ENCODE results near the gene TRPM3. TPM values are rescaled to one million over a fixed set of nuclear protein-coding genes. Genes with fewer than 3 reads are reported as not detected.

The TRPM3 gene
- total RNA-seq, 1 experiment from 2014 or later = not detected

DNA sequence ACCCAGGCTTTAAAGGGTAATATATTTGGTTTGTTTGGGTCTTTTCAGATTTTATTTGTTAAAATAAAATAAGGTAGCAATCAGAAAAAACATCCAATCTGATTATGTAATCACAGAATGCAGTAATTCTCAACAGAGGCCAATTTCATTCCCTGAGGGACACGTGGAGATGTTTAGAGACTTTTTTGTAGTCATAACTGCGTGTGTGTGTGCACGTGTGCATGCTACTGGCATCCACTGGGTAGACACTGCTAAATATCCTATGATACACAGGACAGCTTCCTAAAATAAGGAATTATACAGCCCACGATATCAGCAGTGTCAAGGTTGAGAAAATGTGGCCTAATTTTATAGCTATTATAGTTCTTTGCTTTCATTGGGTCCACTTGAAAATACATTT is 526.2 kb downstream of the TRPM3 start:
- no peak overlapping the region for H3K4me3 ChIP-seq (ENCODE audit: low read depth, low read length)
- TF ChIP-seq, protein P1, sequence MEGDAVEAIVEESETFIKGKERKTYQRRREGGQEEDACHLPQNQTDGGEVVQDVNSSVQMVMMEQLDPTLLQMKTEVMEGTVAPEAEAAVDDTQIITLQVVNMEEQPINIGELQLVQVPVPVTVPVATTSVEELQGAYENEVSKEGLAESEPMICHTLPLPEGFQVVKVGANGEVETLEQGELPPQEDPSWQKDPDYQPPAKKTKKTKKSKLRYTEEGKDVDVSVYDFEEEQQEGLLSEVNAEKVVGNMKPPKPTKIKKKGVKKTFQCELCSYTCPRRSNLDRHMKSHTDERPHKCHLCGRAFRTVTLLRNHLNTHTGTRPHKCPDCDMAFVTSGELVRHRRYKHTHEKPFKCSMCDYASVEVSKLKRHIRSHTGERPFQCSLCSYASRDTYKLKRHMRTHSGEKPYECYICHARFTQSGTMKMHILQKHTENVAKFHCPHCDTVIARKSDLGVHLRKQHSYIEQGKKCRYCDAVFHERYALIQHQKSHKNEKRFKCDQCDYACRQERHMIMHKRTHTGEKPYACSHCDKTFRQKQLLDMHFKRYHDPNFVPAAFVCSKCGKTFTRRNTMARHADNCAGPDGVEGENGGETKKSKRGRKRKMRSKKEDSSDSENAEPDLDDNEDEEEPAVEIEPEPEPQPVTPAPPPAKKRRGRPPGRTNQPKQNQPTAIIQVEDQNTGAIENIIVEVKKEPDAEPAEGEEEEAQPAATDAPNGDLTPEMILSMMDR (IDR thresholded peaks at IDR 0.05; ENCODE audit: insufficient read depth in 1 of 2, low read depth in 1 of 2, low read length in 1 of 2, severe bottlenecking in 1 of 2, unreplicated experiment in 1 of 2) = no peak
- H3K27ac Mint-ChIP-seq (ENCODE audit: unreplicated experiment) = no peak overlapping the region
- no peak overlapping the region for H3K4me3 Mint-ChIP-seq (ENCODE audit: unreplicated experiment)
- no peaks in the 10 kb centered on the region for H3K4me1 Mint-ChIP-seq (ENCODE audit: low read depth, unreplicated experiment)
- H3K36me3 ChIP-seq (ENCODE audit: control insufficient read depth, insufficient read depth, low read length) = no peaks in the 10 kb centered on the region
- POLR2A ChIA-PET = no interaction called here
- no TSS peak for BruUV-seq (replicated peaks)
- H3K27me3 Mint-ChIP-seq (ENCODE audit: insufficient read depth, unreplicated experiment) = peaks cover 3% of the 10 kb centered on the region
- H3K4me1 ChIP-seq = no peaks in the 10 kb centered on the region
- no peaks in the 10 kb centered on the region for H3K27me3 ChIP-seq (replicated peaks; ENCODE audit: control insufficient read depth, insufficient read depth, low read length)
- no peak for DNase-seq
- H3K9me3 Mint-ChIP-seq (ENCODE audit: unreplicated experiment) = no peaks in the 10 kb centered on the region
- H3K36me3 Mint-ChIP-seq (ENCODE audit: insufficient read depth, unreplicated experiment) = no peaks in the 10 kb centered on the region
- intact Hi-C loops (cut with micrococcal nuclease; ENCODE audit: unreplicated experiment) = no loop called here
- CTCF ChIA-PET = no interaction called here
- no peaks in the 10 kb centered on the region for H3K9me3 ChIP-seq

DNA sequence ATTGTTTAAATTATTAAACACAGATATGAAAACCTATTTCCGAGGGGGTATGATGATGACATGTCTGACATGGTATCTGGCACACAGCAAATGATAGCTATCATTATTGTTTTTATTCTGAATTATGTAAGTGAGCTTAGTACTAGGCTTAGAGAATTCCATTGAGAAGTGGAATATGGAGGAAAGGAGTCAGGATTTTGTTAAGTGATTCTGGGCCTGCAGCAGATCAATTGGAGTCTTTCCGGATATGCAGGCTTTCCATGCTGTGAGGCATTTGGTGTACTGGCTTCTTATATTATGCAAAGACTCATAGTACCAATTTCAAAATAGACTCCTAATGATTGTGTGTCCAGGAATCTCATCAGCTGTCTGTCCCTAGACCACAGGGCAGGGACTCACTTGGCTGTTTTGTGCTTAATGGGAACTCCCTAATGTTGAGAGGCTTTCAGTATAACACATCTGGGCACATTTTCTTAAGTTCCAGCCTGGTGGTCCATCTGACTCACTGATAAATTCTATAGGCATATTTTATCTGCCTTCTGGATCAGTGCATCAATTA is 527.0 kb downstream of the TRPM3 start:
- Histone ChIP-seq H3K4me3 (ENCODE audit: low read depth, low read length) (no peak overlapping the region), H3K27me3 (replicated peaks; ENCODE audit: control insufficient read depth, insufficient read depth, low read length) (no peaks in the 10 kb centered on the region), H3K4me1 (no peaks in the 10 kb centered on the region), H3K9me3 (no peaks in the 10 kb centered on the region), H3K36me3 (ENCODE audit: control insufficient read depth, insufficient read depth, low read length) (no peaks in the 10 kb centered on the region)
- Mint-ChIP-seq H3K27ac (ENCODE audit: unreplicated experiment) (no peak overlapping the region), H3K9me3 (ENCODE audit: unreplicated experiment) (no peaks in the 10 kb centered on the region), H3K4me3 (ENCODE audit: unreplicated experiment) (no peak overlapping the region), H3K4me1 (ENCODE audit: low read depth, unreplicated experiment) (no peaks in the 10 kb centered on the region), H3K27me3 (ENCODE audit: insufficient read depth, unreplicated experiment) (peaks cover 3% of the 10 kb centered on the region), H3K36me3 (ENCODE audit: insufficient read depth, unreplicated experiment) (no peaks in the 10 kb centered on the region)
- POLR2A ChIA-PET = no interaction called here
- CTCF ChIA-PET = no interaction called here
- TF ChIP-seq, protein P1 (IDR thresholded peaks at IDR 0.05; ENCODE audit: insufficient read depth in 1 of 2, low read depth in 1 of 2, low read length in 1 of 2, severe bottlenecking in 1 of 2, unreplicated experiment in 1 of 2) = no peak
- intact Hi-C loops (cut with micrococcal nuclease; ENCODE audit: unreplicated experiment) = no loop called here
- no peak for DNase-seq
- BruUV-seq (replicated peaks) = no TSS peak

DNA sequence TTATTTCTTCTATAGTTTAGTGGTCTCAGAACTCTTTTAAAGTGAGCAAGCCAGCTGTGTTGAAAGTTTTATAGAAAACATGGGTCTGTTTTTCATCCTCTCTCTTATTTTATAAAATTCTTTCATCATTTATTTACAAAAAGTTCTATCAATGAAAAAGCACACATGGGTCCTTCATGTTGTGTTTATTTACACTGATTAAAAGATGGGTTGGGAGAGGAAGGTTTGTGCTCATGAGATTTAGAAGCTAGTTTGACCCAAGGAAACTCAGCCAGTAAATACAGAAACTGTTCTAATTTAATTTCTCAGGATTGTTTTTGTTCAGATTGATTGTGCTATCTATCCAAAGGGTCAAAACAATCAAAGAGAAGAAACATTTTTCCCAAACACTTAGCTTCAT is 528.2 kb downstream of the TRPM3 start:
- Histone ChIP-seq H3K36me3 (ENCODE audit: control insufficient read depth, insufficient read depth, low read length) (no peaks in the 10 kb centered on the region), H3K4me1 (no peaks in the 10 kb centered on the region), H3K9me3 (no peaks in the 10 kb centered on the region), H3K27me3 (replicated peaks; ENCODE audit: control insufficient read depth, insufficient read depth, low read length) (no peaks in the 10 kb centered on the region), H3K4me3 (ENCODE audit: low read depth, low read length) (no peak overlapping the region)
- intact Hi-C loops (cut with micrococcal nuclease; ENCODE audit: unreplicated experiment) = no loop called here
- H3K4me3 Mint-ChIP-seq (ENCODE audit: unreplicated experiment) = no peak overlapping the region
- POLR2A ChIA-PET = no interaction called here
- no peaks in the 10 kb centered on the region for H3K4me1 Mint-ChIP-seq (ENCODE audit: low read depth, unreplicated experiment)
- no peaks in the 10 kb centered on the region for H3K9me3 Mint-ChIP-seq (ENCODE audit: unreplicated experiment)
- no peaks in the 10 kb centered on the region for H3K27me3 Mint-ChIP-seq (ENCODE audit: insufficient read depth, unreplicated experiment)
- DNase-seq = no peak
- CTCF ChIA-PET = no interaction called here
- no peaks in the 10 kb centered on the region for H3K36me3 Mint-ChIP-seq (ENCODE audit: insufficient read depth, unreplicated experiment)
- no TSS peak for BruUV-seq (replicated peaks)
- TF ChIP-seq, protein P1 (IDR thresholded peaks at IDR 0.05; ENCODE audit: insufficient read depth in 1 of 2, low read depth in 1 of 2, low read length in 1 of 2, severe bottlenecking in 1 of 2, unreplicated experiment in 1 of 2) = no peak
- no peak overlapping the region for H3K27ac Mint-ChIP-seq (ENCODE audit: unreplicated experiment)
